Fibroblast of pulmonary artery (primary cell): Measurements from ENCODE around the gene NINL.
"Not testable (repeated sequence)": the region's sequence is repeated elsewhere in the genome, so short reads cannot be mapped to it uniquely, and the experiment has no call there.

Experiments used
- DNase-seq: peaks from one replicate; pipeline ENCODE4 v3.0.0-alpha.2; 2010; ENCODE audit warnings: low read depth
- H3K4me3 ChIP-seq: replicated peaks from 2 replicates; pipeline ENCODE4 v1.5.1; 2011; ENCODE audit warnings: low read depth, mild to moderate bottlenecking, control low read depth, low read length, moderate library complexity
- CTCF ChIP-seq: IDR thresholded peaks from 2 replicates; pipeline ENCODE4 v1.5.1; 2011; ENCODE audit warnings: mild to moderate bottlenecking, control low read depth, low read length, inconsistent platforms; ENCODE audit errors: missing control alignments

Gene NINL

GRCh38 chr20:25503936-25504335, 81.4 kb downstream of the NINL start:
- DNase-seq = no peak
- no peak overlapping the region for H3K4me3 ChIP-seq

GRCh38 chr20:25503051-25503639, 82.2 kb downstream of the NINL start:
- not testable (repeated sequence) for DNase-seq, H3K4me3 ChIP-seq

More at GRCh38 chr20:25503936-25504335, 81.4 kb downstream of the NINL start:
- no peak for TF ChIP-seq CTCF

GRCh38 chr20:25500880-25501351, 84.4 kb downstream of the NINL start:
- H3K4me3 ChIP-seq = no peak overlapping the region
- TF ChIP-seq CTCF = no peak
- no peak for DNase-seq

- DNase-seq = no peak
- TF ChIP-seq CTCF = no peak
- no peak overlapping the region for H3K4me3 ChIP-seq
Measured at GRCh38 chr20:25499855-25500434, 85.4 kb downstream of the NINL start.

- no peak overlapping the region for H3K4me3 ChIP-seq
- no peak for DNase-seq
- TF ChIP-seq CTCF = no peak
Measured at GRCh38 chr20:25499031-25499430, 86.3 kb downstream of the NINL start.

GRCh38 chr20:25498280-25498606, 87.1 kb downstream of the NINL start:
- TF ChIP-seq CTCF = no peak
- no peak overlapping the region for H3K4me3 ChIP-seq
- DNase-seq = no peak

- no peak overlapping the region for H3K4me3 ChIP-seq
- no peak for TF ChIP-seq CTCF
- DNase-seq = no peak
Measured at GRCh38 chr20:25497586-25498279, 87.6 kb downstream of the NINL start.
